Measurements from ENCODE around the gene CACYBP.

Gene CACYBP

GRCh38 chr1:174999936-175000696 lies at the start of gene CACYBP:
TSS of gene CACYBP (plus strand) at chr1:174999947. CDS start at chr1:175000181, 234 bp downstream.
- DNase-seq = peak in 1 of 2 donors; percentile 36

- DNase-seq = no peak
Measured at GRCh38 chr1:174953285-174954072, 46.3 kb upstream of the CACYBP start.

GRCh38 chr1:174954073-174954460 lies 45.7 kb upstream of the CACYBP start:
- DNase-seq = no peak

GRCh38 chr1:174954671-174955669 lies 44.8 kb upstream of the CACYBP start:
- DNase-seq = no peak

- no peak for DNase-seq
Measured at GRCh38 chr1:174956086-174956485, 43.7 kb upstream of the CACYBP start.

GRCh38 chr1:174956976-174957375 lies 42.8 kb upstream of the CACYBP start:
- no peak for DNase-seq

GRCh38 chr1:174957829-174958228 lies 41.9 kb upstream of the CACYBP start:
- no peak for DNase-seq

- no peak for DNase-seq
Measured at GRCh38 chr1:174958396-174958795, 41.4 kb upstream of the CACYBP start.

GRCh38 chr1:174960362-174960761 lies 39.4 kb upstream of the CACYBP start:
- no peak for DNase-seq

GRCh38 chr1:174963529-174964125 lies 36.1 kb upstream of the CACYBP start:
- DNase-seq = no peak

- no peak for DNase-seq
Measured at GRCh38 chr1:174964261-174964971, 35.3 kb upstream of the CACYBP start.

- no peak for DNase-seq
Measured at GRCh38 chr1:174964972-174965361, 34.8 kb upstream of the CACYBP start.

GRCh38 chr1:174965362-174966007 lies 34.3 kb upstream of the CACYBP start:
- no peak for DNase-seq

GRCh38 chr1:174966008-174966572 lies 33.7 kb upstream of the CACYBP start:
- DNase-seq = no peak

- DNase-seq = no peak
Measured at GRCh38 chr1:174967845-174968705, 31.7 kb upstream of the CACYBP start.

GRCh38 chr1:174968750-174969244 lies 30.9 kb upstream of the CACYBP start:
- DNase-seq = no peak

GRCh38 chr1:174969977-174970376 lies 29.8 kb upstream of the CACYBP start:
- no peak for DNase-seq

GRCh38 chr1:174971466-174971865 lies 28.3 kb upstream of the CACYBP start:
- no peak for DNase-seq

GRCh38 chr1:174971902-174972301 lies 27.8 kb upstream of the CACYBP start:
- DNase-seq = no peak

GRCh38 chr1:174974711-174975119 lies 25.0 kb upstream of the CACYBP start:
- no peak for DNase-seq
